GM18526 (cell line): ENCODE measurements around the gene PEX6.

Experiments
- POLR2A ChIP-seq: IDR thresholded peaks from 3 replicates; pipeline ENCODE4 v1.6.1; 2011; ENCODE audit not compliant: insufficient read length; ENCODE audit errors: extremely low read depth

PEX6 gene

DNA sequence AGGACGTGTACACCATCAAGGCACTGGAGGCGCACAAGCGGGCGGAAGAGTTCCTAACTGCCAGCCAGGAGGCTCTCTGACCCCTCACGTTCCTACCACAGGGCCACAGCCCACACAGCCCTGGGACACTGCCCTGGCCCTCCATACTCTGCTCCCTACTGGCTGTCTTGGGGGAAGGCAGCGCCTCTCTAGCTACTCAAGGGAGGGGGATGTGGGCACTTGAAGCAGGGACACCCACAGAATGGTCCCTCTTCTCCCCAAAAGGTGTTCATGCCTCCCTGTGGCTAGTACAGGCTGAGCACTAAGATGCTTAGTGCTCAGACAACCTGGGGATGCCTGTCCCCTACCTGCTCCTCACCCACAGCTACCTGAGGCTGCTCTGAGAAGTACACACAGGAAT lies 32.2 kb upstream of the PEX6 start:
- no peak for TF ChIP-seq POLR2A

DNA sequence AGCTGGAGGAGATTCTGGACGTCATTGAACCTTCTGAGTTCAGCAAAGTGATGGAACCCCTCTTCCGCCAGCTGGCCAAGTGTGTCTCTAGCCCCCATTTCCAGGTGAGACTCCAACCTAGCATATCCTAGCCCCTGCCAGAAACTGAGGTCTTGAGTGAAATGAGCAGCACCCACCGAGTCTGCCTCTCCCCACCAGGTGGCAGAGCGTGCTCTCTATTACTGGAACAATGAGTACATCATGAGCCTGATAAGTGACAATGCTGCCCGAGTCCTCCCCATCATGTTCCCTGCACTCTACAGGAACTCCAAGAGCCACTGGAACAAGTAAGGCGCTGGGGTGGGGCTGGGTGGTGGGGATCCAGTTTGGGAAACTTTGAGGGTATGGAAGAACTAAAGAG lies 30.1 kb upstream of the PEX6 start:
- TF ChIP-seq POLR2A = no peak

DNA sequence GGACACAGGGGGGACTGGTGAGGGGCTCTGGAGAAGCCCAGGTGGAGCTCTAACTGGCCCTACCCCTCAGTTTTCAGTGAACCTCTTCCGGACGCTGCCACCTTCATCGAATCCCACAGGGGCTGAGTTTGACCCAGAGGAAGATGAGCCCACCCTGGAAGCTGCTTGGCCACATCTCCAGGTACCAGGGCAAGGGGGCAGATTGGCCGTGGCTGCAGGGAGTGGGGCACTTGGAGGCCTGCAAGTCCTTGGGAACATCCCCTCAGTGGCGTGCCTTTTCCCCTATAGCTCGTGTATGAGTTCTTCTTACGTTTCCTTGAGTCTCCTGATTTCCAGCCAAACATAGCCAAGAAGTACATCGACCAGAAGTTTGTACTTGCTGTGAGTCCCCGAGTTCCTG lies 28.1 kb upstream of the PEX6 start:
- TF ChIP-seq POLR2A = no peak

- no peak for TF ChIP-seq POLR2A
These were observed 27.3 kb upstream of the PEX6 start for GRCh38 chr6:43006251-43006650.

GRCh38 chr6:43005844-43006243 lies 26.9 kb upstream of the PEX6 start:
- TF ChIP-seq POLR2A = no peak

GRCh38 chr6:43001843-43002242 lies 22.9 kb upstream of the PEX6 start:
- TF ChIP-seq POLR2A = no peak

DNA sequence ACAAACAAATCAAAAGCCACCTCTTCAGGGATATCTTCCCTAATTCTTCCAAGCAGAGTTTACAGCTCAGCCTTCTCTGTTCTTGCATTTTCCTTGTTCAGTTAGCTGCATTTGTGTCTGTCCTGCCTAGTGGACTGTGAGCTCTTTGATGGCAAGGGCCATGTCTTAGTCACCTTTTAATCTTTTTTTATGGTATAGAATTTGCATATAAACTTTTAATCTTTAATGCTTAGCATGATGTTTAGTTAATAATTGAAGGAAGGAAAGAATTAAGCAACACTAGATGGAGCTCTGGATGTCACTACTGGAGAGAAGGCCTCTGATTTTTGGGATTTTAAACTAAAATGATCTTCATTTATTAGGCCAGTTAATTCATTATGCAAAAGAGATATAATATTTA lies 17.5 kb upstream of the PEX6 start:
- no peak for TF ChIP-seq POLR2A

DNA sequence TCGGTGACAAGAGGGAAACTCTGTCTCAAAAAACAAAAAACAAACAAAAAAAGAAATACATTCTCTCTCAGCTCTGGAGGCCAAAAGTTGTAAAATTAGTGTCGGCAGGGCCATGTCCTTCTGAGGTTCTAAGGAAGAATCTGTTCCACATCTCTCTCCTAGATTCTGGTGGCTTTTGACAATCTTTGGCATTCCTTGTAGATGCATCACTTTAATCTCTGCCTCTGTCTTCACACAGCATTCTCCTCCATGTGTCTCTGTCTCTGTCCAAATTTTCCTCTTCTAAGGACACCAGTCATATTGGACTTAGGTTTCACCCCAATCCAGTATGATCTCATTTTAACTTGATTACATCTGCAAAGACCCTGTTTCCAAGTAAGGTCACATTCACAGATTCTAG lies 14.5 kb upstream of the PEX6 start:
- no peak for TF ChIP-seq POLR2A

DNA sequence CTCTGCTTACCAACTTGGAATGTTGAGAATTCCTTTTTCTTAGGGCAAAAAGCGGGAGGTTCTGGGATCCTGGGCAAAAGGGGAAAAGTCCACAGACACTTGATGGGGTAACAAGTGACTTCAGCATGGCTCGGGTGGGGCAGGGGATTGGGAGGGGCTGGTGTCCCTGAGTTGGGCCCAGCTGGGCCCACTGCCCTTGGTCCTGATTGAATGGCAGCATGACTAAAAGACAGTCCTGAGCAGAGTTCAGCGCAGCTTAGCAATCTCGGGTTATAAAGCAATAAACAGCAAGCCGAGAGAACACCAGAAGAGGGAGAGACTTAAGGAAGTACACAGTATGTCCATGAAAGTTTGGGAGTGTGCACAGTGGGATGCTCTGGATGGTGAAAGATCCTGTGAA lies 10.9 kb upstream of the PEX6 start:
- TF ChIP-seq POLR2A = no peak

GRCh38 chr6:42988486-42989020 lies 9.6 kb upstream of the PEX6 start:
- no peak for TF ChIP-seq POLR2A

DNA sequence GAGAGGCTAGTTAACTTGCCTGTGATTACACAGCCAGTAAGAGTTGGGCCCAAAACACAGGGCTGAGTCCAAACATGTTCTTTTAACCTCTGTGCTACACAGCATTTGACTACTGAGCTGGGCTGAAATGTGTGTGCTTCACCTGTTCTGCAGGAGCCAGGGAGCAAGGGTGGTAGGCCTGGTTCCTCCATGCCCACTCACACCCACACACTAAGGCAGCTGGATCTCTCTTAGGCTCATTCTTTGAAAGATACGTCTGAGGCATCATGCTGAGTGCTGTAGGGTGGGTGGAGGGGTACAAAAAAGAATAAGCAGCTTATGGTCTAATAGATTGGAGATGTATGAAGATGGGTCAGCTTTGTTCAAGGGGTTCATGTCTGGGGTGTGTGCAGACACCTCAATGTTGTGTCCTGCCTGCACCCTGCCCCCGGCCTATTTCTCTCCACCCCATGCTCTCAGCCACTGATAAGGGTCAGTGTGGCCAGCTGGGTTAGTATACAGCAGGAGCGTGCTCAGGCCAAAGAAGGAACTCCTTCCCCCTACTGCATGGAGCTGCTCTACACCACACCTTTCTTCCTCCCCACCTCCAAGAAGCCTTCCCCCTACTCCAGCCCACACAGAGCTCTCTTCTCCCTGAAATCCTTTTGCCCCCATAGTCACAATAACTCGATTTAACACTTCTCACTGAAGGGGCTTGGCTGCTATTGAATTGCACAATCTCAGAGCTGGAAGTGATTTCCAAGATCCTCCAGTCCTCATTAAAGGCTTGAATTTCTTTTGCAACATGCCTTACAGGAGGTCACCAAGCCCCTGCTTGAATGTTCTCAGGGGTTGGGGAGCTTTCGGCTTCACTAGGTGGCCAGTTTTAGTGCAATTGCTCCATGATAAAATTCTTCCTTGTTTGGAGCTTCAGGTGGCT lies 8.8 kb upstream of the PEX6 start:
- no peak for TF ChIP-seq POLR2A

DNA sequence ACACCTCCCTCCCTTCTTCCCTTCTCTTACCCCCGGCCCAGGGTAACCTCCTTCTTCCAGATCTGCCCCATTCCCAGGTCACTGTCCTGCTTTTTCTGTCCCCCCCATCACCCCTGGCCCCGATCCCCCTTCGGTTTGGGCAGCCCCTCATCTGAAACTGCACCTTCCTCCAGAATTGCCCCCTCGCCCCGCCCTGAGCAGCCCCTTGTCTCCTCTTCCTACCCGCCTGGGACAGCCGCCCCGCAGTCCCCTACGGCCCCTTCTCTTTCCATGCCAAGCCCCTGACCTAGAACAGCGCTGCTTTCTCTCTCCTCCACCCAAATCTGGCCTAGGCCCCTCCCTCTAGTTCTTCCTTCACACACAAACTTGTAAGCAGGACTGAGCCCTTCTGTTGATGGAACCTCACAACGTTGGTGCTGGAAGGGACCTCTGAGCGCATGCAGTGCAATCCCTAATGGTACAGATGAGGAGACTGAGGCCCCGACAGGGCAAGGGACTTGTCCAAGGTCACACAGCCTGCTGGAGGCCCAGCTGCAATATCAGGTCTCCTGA lies 6.0 kb upstream of the PEX6 start:
- no peak for TF ChIP-seq POLR2A

- peak; percentile 91 for TF ChIP-seq POLR2A
These were observed 5.3 kb upstream of the PEX6 start, which contains the start of gene PPP2R5D for GRCh38 chr6:42984001-42984923. Gene PPP2R5D, plus strand, starts transcription at chr6:42984570. Its CDS starts 108 bp downstream, at chr6:42984678.

GRCh38 chr6:42981836-42982235 lies 2.9 kb upstream of the PEX6 start:
- TF ChIP-seq POLR2A = no peak

GRCh38 chr6:42979523-42980177 lies 669 bp upstream of the PEX6 start:
- no peak for TF ChIP-seq POLR2A
